Measurements from ENCODE around the gene CNN3. TPM values are rescaled to one million over a fixed set of nuclear protein-coding genes. Genes with fewer than 3 reads are reported as not detected.
A peak's percentile ranks its signal among the peaks of the same experiment; 100 is the strongest.

Gene CNN3
- total and polyA plus RNA-seq, 2 donors = 74.1 to 131 TPM

DNA sequence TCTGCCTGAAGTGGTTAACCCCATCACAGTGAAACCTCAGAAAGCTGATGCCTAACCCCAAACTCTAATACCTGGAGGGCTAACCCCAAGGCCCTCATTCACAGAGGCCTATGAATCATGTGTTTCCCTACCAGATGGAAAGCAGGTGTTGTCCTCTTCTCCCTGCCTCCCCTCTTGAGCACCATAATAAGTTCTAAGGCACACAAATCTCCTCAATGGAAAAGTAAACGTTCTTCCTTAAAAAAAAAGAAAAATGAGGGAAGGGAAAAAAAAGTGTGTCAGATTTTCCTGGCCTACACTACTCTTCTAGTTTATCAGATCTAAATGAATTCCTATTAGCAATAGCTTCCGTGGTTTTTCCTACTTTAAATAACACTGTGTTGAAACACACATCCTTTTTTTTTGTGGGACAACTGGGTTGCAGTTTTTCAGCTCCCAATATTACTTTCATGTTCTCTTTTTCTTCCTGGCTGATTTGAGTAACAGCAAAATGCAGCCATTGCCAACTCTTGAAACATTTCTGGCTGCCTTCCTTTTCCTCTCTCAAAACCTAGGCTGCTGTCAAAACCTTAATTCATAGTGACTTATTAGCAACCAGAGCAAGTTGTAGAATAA lies 63.5 kb downstream of the CNN3 start:
- Histone ChIP-seq H3K4me1 (ENCODE audit: control insufficient read depth in 2 of 2, insufficient read depth in 2 of 2, low read length in 2 of 2) (peaks cover 0 to 5% of the 10 kb centered on the region in 2 donors), H3K36me3 (ENCODE audit: control insufficient read depth in 2 of 2, insufficient read depth in 2 of 2, low read length in 1 of 2) (no peaks in the 10 kb centered on the region), H3K27ac (ENCODE audit: low read depth in 1 of 2, low read length in 1 of 2) (peak overlapping the region in 1 of 2 donors; percentile 77), H3K4me3 (ENCODE audit: low read length in 2 of 2) (no peak overlapping the region), H3K9me3 (ENCODE audit: control insufficient read depth in 2 of 2, insufficient read depth in 1 of 2, low read length in 1 of 2) (no peaks in the 10 kb centered on the region), H3K27me3 (ENCODE audit: control insufficient read depth in 2 of 2, insufficient read depth in 1 of 2, low read length in 1 of 2) (peaks cover 0 to 9% of the 10 kb centered on the region in 2 donors)
- 27% methylated on average over 2 of the region's 2 CpGs for WGBS
- DNase-seq (ENCODE audit: low read depth in 6 of 9, low spot score in 9 of 9) = no peak

DNA sequence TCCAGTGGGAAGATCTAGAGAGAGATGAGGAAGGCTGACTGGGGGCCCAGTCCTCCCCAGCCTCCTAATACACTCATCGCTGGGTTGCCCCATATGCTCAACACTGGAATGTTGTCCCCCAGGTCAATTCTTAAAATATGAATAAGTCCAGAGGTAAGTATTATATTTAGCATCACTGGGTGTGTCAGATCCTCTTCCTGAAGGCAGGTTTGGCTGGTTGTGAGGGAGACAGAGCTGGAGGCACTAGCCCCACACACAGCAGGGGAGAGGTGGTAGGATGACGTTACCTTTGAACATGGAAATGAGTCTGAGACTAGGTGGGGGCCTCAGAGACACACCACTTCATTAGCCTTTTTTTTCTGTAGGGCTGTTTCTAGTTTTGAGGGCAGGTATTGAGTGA lies 64.2 kb downstream of the CNN3 start:
- peak overlapping the region in 1 of 2 donors; percentile 77 for H3K27ac ChIP-seq (ENCODE audit: low read depth in 1 of 2, low read length in 1 of 2)
- WGBS = 96% methylated on average over 2 of the region's 2 CpGs
- H3K4me3 ChIP-seq (ENCODE audit: low read length in 2 of 2) = no peak overlapping the region
- H3K9me3 ChIP-seq (ENCODE audit: control insufficient read depth in 2 of 2, insufficient read depth in 1 of 2, low read length in 1 of 2) = no peaks in the 10 kb centered on the region
- peaks cover 0 to 11% of the 10 kb centered on the region in 2 donors for H3K27me3 ChIP-seq (ENCODE audit: control insufficient read depth in 2 of 2, insufficient read depth in 1 of 2, low read length in 1 of 2)
- DNase-seq (ENCODE audit: low read depth in 6 of 9, low spot score in 9 of 9) = no peak
- peaks cover 0 to 5% of the 10 kb centered on the region in 2 donors for H3K4me1 ChIP-seq (ENCODE audit: control insufficient read depth in 2 of 2, insufficient read depth in 2 of 2, low read length in 2 of 2)
- no peaks in the 10 kb centered on the region for H3K36me3 ChIP-seq (ENCODE audit: control insufficient read depth in 2 of 2, insufficient read depth in 2 of 2, low read length in 1 of 2)

DNA sequence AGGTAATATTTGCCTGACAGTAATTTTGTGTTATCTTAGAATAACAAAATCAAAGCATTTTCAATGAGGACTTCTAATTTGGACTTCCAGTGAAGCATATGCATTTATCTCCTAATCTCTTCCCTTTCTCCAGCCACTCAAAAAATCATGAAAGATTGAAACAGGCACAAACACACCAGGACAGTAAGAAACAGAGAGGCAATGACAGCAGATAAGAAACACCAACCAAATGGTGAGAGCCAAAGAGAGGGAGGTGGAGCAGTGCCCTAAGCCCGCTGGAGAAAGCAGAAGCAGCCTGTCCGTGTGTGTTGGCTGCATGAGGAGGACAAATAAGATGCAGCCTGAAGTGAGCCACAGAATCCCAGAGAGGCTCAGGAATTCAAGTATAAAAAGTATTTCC lies 67.7 kb downstream of the CNN3 start:
- Histone ChIP-seq H3K27ac (ENCODE audit: low read depth in 1 of 2, low read length in 1 of 2) (no peak overlapping the region), H3K4me3 (ENCODE audit: low read length in 2 of 2) (no peak overlapping the region), H3K9me3 (ENCODE audit: control insufficient read depth in 2 of 2, insufficient read depth in 1 of 2, low read length in 1 of 2) (no peaks in the 10 kb centered on the region), H3K4me1 (ENCODE audit: control insufficient read depth in 2 of 2, insufficient read depth in 2 of 2, low read length in 2 of 2) (peaks cover 0 to 10% of the 10 kb centered on the region in 2 donors), H3K27me3 (ENCODE audit: control insufficient read depth in 2 of 2, insufficient read depth in 1 of 2, low read length in 1 of 2) (peaks cover 0 to 11% of the 10 kb centered on the region in 2 donors), H3K36me3 (ENCODE audit: control insufficient read depth in 2 of 2, insufficient read depth in 2 of 2, low read length in 1 of 2) (no peaks in the 10 kb centered on the region)
- WGBS = 74% methylated on average over 2 of the region's 2 CpGs
- no peak for DNase-seq (ENCODE audit: low read depth in 6 of 9, low spot score in 9 of 9)

DNA sequence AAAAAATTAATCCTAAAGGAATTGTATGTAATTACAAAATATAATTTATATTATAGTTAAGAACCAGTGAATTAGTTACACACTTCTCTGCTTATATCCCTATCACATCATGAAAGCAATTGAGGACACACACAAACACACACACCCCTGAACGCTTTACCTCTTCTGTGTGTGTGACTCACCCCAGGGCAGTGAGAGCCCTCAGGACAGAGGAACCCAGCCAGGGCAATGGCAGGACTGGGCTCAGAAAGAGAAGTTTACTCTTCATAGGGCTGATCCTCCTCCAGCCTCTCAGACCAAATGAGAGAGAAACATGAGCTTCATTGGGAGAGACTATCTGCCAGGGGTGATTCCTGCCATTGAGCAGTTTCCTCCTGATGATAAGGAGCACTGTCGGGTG lies 68.6 kb downstream of the CNN3 start:
- peaks cover 0 to 12% of the 10 kb centered on the region in 2 donors for H3K4me1 ChIP-seq (ENCODE audit: control insufficient read depth in 2 of 2, insufficient read depth in 2 of 2, low read length in 2 of 2)
- DNase-seq (ENCODE audit: low read depth in 6 of 9, low spot score in 9 of 9) = no peak
- no peak overlapping the region for H3K27ac ChIP-seq (ENCODE audit: low read depth in 1 of 2, low read length in 1 of 2)
- H3K4me3 ChIP-seq (ENCODE audit: low read length in 2 of 2) = no peak overlapping the region
- H3K9me3 ChIP-seq (ENCODE audit: control insufficient read depth in 2 of 2, insufficient read depth in 1 of 2, low read length in 1 of 2) = no peaks in the 10 kb centered on the region
- H3K27me3 ChIP-seq (ENCODE audit: control insufficient read depth in 2 of 2, insufficient read depth in 1 of 2, low read length in 1 of 2) = peaks cover 0 to 11% of the 10 kb centered on the region in 2 donors
- 89% methylated on average over 2 of the region's 2 CpGs for whole genome bisulfite sequencing
- H3K36me3 ChIP-seq (ENCODE audit: control insufficient read depth in 2 of 2, insufficient read depth in 2 of 2, low read length in 1 of 2) = no peaks in the 10 kb centered on the region

DNA sequence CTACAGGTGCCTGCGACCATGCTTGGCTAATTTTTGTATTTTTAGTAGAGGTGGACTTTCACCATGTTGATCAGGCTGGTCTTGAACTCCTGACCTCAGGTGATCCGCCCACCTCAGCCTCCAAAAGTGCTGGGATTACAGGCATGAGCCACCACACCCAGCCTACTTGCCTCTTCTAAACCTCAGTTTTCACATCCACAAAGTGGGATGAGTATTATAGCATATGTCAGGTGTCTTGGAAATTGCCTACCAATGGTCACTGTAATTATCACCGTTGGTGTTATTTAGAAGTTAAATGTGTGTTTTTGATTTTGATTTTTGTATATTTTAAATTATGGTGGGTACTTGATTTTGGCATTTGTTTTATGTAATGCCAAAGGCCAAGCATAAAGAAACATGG lies 70.0 kb downstream of the CNN3 start:
- Histone ChIP-seq H3K27ac (ENCODE audit: low read depth in 1 of 2, low read length in 1 of 2) (no peak overlapping the region), H3K36me3 (ENCODE audit: control insufficient read depth in 2 of 2, insufficient read depth in 2 of 2, low read length in 1 of 2) (no peaks in the 10 kb centered on the region), H3K4me1 (ENCODE audit: control insufficient read depth in 2 of 2, insufficient read depth in 2 of 2, low read length in 2 of 2) (peaks cover 0 to 8% of the 10 kb centered on the region in 2 donors), H3K9me3 (ENCODE audit: control insufficient read depth in 2 of 2, insufficient read depth in 1 of 2, low read length in 1 of 2) (no peaks in the 10 kb centered on the region), H3K27me3 (ENCODE audit: control insufficient read depth in 2 of 2, insufficient read depth in 1 of 2, low read length in 1 of 2) (peaks cover 0 to 13% of the 10 kb centered on the region in 2 donors), H3K4me3 (ENCODE audit: low read length in 2 of 2) (no peak overlapping the region)
- DNase-seq (ENCODE audit: low read depth in 6 of 9, low spot score in 9 of 9) = no peak
- WGBS = 96% methylated on average over 3 of the region's 3 CpGs

DNA sequence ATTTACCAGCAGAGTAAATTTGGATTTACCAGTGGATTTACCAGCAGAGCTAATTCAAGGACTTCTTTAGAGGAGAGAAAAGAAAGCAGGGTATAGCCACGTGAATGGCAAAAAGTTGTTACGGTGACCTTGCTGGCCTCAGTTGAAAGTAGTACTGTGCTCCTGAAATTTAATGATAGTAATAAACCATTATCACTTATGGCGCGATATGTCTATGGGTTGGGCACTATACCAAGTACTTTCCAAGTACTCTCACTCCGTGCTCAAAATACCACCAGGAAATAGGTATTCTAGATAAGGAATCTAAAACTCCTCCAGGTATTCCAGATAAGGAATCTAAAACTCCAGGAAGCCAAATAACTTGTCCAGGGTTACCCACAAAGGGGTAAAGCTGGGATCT lies 70.9 kb downstream of the CNN3 start:
- DNase-seq (ENCODE audit: low read depth in 6 of 9, low spot score in 9 of 9) = no peak
- Histone ChIP-seq H3K4me3 (ENCODE audit: low read length in 2 of 2) (no peak overlapping the region), H3K27ac (ENCODE audit: low read depth in 1 of 2, low read length in 1 of 2) (no peak overlapping the region), H3K27me3 (ENCODE audit: control insufficient read depth in 2 of 2, insufficient read depth in 1 of 2, low read length in 1 of 2) (peaks cover 0 to 13% of the 10 kb centered on the region in 2 donors), H3K4me1 (ENCODE audit: control insufficient read depth in 2 of 2, insufficient read depth in 2 of 2, low read length in 2 of 2) (peaks cover 0 to 8% of the 10 kb centered on the region in 2 donors), H3K9me3 (ENCODE audit: control insufficient read depth in 2 of 2, insufficient read depth in 1 of 2, low read length in 1 of 2) (no peaks in the 10 kb centered on the region), H3K36me3 (ENCODE audit: control insufficient read depth in 2 of 2, insufficient read depth in 2 of 2, low read length in 1 of 2) (no peaks in the 10 kb centered on the region)
- 96% methylated on average over 5 of the region's 5 CpGs for WGBS

DNA sequence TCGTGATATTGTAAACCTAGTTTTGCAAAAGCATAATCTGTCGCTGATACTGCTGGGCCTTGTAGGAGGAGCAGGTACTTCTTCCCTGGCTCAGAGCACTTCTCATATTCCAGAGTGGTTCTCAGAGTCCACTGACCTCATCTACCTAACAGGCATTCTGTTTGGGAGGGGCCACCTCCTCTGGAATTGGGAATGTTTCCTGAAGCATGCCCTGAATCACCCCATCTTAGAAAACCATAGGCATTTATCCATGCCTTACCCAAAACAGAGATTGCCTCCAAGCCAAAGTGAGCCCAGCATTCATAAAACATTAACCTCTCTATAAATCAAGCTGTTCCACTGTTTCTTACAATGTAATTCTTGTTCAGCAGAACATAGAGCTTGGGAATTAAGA lies 71.6 kb downstream of the CNN3 start:
- Histone ChIP-seq H3K36me3 (ENCODE audit: control insufficient read depth in 2 of 2, insufficient read depth in 2 of 2, low read length in 1 of 2) (no peaks in the 10 kb centered on the region), H3K9me3 (ENCODE audit: control insufficient read depth in 2 of 2, insufficient read depth in 1 of 2, low read length in 1 of 2) (no peaks in the 10 kb centered on the region), H3K27me3 (ENCODE audit: control insufficient read depth in 2 of 2, insufficient read depth in 1 of 2, low read length in 1 of 2) (peaks cover 0 to 11% of the 10 kb centered on the region in 2 donors), H3K27ac (ENCODE audit: low read depth in 1 of 2, low read length in 1 of 2) (no peak overlapping the region), H3K4me1 (ENCODE audit: control insufficient read depth in 2 of 2, insufficient read depth in 2 of 2, low read length in 2 of 2) (peaks cover 0 to 8% of the 10 kb centered on the region in 2 donors), H3K4me3 (ENCODE audit: low read length in 2 of 2) (no peak overlapping the region)
- WGBS = 92% methylated on average over 2 of the region's 2 CpGs
- no peak for DNase-seq (ENCODE audit: low read depth in 6 of 9, low spot score in 9 of 9)

DNA sequence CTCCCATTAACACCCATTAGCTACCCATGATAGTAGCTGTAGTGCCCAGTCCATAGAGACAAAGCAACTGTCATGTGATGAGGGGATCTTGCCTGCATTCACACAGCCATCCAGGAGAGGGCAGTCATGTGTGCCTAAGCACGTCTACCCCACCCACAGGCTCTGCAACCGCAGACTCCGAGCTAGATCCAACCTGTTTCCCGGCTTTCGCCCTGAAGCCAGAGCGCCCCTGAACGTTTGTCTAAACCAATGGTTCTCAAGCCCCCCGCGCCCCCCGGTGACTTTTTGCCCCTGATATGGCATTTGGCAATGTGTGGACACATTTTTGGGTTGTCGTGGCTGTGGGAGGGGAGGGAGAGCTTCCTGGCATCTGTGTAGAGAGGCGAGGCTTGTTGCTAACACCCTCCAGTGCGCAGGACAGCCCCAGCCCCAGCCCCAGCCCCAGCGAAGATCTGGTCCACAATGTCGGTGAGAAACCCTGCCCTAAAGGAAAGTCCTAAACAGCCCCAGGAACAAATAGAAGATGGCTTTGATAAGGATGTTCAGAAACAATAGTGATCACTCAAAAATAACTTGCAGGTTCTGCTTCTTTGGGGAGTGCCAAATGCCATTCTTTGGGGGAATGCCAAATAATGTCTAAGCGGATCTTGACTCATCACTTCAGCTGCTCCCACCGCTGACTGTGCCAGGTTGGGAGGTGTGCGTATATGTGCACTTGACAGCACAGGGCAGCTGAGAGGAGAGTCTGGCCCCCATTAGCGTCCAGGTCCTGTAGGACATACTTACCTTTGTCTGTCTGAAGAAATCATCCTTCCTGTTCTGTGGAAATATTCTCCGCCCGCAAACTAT lies 72.2 kb downstream of the CNN3 start:
- 23% methylated on average over 21 of the region's 21 CpGs for WGBS
- Histone ChIP-seq H3K4me1 (ENCODE audit: control insufficient read depth in 2 of 2, insufficient read depth in 2 of 2, low read length in 2 of 2) (peaks cover 0 to 9% of the 10 kb centered on the region in 2 donors), H3K4me3 (ENCODE audit: low read length in 2 of 2) (peak overlapping the region; percentile 42 to 47), H3K27me3 (ENCODE audit: control insufficient read depth in 2 of 2, insufficient read depth in 1 of 2, low read length in 1 of 2) (peaks cover 0 to 9% of the 10 kb centered on the region in 2 donors), H3K9me3 (ENCODE audit: control insufficient read depth in 2 of 2, insufficient read depth in 1 of 2, low read length in 1 of 2) (no peaks in the 10 kb centered on the region), H3K27ac (ENCODE audit: low read depth in 1 of 2, low read length in 1 of 2) (peak overlapping the region in 1 of 2 donors; percentile 58), H3K36me3 (ENCODE audit: control insufficient read depth in 2 of 2, insufficient read depth in 2 of 2, low read length in 1 of 2) (no peaks in the 10 kb centered on the region)
- peak; percentile 63 to 92 (median 81) for DNase-seq (ENCODE audit: low read depth in 6 of 9, low spot score in 9 of 9)

DNA sequence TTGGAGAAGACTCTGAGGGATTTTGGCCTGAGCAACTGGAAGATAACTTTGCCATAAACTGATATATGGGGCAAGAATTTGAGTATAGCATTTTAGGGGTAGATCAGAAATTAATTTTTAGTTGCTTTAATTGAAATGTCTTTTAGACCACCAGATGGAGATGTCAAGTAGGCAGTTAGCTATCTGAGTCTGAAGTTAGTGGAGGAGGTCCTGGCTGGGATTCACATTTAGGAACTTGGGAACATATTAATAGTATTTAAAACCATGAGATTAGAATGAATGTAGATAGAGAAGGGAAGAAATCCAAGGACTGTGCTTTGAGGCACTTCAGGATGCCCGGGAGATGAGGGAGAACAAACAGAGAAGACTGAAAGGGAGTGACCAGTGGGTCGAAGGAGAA lies 74.1 kb downstream of the CNN3 start:
- H3K9me3 ChIP-seq (ENCODE audit: control insufficient read depth in 2 of 2, insufficient read depth in 1 of 2, low read length in 1 of 2) = no peaks in the 10 kb centered on the region
- no peak overlapping the region for H3K27ac ChIP-seq (ENCODE audit: low read depth in 1 of 2, low read length in 1 of 2)
- peaks cover 2 to 28% of the 10 kb centered on the region in 2 donors for H3K4me1 ChIP-seq (ENCODE audit: control insufficient read depth in 2 of 2, insufficient read depth in 2 of 2, low read length in 2 of 2)
- peaks cover 0 to 2% of the 10 kb centered on the region in 2 donors for H3K27me3 ChIP-seq (ENCODE audit: control insufficient read depth in 2 of 2, insufficient read depth in 1 of 2, low read length in 1 of 2)
- WGBS = 82% methylated on average over 2 of the region's 2 CpGs
- no peak overlapping the region for H3K4me3 ChIP-seq (ENCODE audit: low read length in 2 of 2)
- no peak for DNase-seq (ENCODE audit: low read depth in 6 of 9, low spot score in 9 of 9)
- H3K36me3 ChIP-seq (ENCODE audit: control insufficient read depth in 2 of 2, insufficient read depth in 2 of 2, low read length in 1 of 2) = no peaks in the 10 kb centered on the region
